HTERT RPE-1 (cell line): Measurements from ENCODE around the gene NAV2.

ENCODE experiments used
- in situ Hi-C: fragments of 300-500 bp; cut with MboI; formaldehyde crosslinking; loops from 4 replicates; pipeline ENCODE4 v1.14.3; 2020; ENCODE audit warnings: low sequenced_read_pairs

Gene NAV2

DNA sequence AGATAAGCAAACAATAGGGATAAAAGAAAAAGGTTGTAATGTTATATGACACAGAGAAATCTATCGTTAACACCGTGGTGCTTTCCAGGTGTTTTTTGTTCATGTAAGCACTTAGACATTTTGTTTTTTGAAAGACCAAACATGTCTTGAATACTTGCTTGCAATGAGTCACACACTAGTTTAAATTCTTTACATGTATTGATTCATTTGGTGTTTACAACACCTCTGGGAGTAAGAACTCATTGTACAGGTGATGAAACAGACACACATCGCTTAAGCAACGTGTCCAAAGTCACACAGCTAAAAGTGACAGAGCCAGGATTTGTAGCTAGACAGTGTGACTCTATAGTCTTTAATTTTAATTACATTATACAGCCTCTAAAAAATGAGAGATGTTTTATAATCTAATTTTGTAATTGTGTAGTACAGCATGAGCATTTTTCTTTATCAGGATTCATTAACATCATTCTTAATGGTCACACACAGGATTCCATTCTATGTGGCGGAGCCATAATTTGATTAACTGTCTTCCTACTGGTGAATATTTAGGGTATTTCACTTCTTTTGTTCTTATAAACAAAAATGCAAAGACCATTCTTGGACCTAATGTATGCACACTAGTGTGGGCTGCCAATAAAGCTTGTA, 298.8 kb downstream of the NAV2 start:
- in situ Hi-C loops, result no loop called here

- in situ Hi-C loops, result no loop called here
Observed at GRCh38 chr11:20013346-20014066, 300.9 kb downstream of the NAV2 start.

- in situ Hi-C loops, result no loop called here
Observed at GRCh38 chr11:20014067-20014402, 301.4 kb downstream of the NAV2 start.

DNA sequence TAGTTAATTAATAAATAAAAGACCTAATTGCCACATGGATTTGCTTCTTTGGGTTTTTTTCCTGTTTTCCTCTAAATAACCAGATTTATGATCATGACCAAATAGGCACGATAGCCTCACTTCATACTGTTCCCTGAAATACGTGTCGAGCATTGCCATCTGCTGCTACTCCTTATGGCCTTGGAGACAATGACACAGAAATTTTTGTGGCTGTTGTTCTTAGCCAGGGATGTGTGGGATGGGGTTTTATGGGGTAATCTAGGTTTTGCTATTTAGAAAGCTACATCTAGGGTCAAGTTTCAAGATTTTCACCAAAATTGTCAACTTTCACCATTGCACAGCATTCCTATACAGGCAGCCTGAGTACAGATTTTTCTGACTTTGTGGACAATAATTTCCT, 302.5 kb downstream of the NAV2 start:
- in situ Hi-C loops, result no loop called here

GRCh38 chr11:20015529-20016427, 303.1 kb downstream of the NAV2 start:
- in situ Hi-C loops, result no loop called here

DNA sequence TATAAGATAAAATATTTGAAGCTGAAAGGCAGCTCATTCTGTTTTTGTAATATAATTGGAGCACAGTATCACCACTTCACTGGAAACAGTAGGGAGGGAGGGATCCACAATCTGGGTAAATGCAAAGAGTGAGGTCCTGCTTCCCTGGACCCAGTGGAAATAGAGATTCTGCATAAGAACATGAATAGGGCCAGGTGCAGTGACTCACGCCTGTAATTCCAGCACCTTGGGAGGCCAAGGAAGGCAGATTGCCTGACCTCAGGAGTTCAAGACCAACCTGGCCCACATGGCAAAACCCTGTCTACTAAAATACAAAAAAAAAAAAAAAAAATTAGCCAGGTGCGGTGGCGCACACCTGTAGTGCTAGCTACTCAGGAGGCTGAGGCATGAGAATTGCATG, 303.9 kb downstream of the NAV2 start:
- in situ Hi-C loops, result no loop called here

DNA sequence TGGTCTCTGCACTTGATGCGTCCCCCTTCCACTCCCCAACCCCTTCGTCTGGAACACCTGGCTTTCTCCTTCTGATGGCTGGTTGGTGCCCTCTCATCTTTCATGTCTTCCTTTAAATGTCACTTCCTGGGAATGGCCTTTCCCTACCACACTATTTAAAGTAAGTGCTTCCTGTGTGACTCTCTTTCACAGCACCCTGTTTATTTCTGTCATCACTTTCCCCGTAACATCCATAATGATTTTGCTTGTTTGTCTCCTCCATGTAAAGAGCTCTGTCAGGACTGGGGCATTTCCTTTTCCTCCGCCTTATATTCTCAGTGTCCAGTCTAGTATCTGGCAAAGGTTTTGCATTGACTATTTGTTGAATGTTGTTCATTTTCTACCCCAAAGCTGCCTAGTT, 304.7 kb downstream of the NAV2 start:
- in situ Hi-C loops, result no loop called here

DNA sequence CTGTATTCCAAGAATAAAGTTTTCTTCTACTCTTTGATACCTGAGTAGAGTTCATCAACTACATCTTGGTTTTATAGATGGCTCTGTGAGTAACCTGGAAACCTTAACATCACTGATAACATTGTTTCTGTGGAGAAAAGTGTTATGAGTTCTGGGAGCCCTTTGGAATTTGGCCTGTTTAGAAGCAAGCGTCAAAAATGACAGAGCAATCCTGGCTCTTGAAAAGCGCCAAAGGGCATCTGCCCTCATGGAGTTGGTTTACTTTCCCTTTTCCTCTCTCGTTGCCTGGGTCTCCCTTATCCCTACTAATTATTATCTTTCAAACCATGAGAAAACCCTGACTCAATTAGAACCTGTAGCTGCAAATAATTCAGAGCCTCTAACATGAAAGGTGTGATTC, 307.6 kb downstream of the NAV2 start:
- in situ Hi-C loops, result no loop called here

DNA sequence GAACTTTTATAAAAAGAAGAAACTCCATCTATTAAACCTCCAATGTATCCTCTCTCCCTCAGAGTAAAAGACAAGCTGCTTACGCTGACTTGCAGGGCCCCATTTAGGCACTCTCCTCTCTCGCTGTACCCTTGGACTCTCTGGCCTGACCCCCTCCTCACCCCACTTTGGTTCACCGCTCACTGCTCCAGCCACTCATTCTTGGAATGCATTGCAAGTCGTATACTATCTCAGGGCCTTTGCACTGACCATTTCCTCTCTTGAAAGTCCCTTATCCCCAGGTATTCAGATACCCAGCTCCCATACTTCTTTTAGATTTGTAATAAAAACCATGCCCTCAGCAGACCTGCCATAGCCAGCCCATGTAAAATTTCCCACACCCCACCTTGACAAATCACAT, 308.1 kb downstream of the NAV2 start:
- in situ Hi-C loops, result no loop called here

DNA sequence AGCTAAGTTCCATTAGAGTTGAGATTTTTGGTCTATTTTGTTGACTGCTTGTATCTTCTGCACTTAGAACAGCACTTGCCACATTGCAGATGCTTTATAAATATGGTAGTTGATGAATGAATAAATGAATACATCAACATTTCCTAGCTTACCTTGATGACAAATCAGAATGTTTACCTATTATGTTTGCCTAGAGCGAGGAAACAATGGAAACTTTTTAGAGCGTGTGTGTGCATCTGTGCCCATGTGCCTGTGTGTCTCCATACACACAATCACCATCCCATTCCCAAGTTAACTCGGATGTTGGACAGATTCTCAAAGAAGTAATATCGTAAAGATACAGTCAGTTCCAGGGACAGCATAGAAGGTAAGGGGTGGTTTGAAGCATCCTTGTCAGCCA, 308.6 kb downstream of the NAV2 start:
- in situ Hi-C loops, result no loop called here

- in situ Hi-C loops, result no loop called here
Observed at GRCh38 chr11:20021771-20022362, 309.2 kb downstream of the NAV2 start.

DNA sequence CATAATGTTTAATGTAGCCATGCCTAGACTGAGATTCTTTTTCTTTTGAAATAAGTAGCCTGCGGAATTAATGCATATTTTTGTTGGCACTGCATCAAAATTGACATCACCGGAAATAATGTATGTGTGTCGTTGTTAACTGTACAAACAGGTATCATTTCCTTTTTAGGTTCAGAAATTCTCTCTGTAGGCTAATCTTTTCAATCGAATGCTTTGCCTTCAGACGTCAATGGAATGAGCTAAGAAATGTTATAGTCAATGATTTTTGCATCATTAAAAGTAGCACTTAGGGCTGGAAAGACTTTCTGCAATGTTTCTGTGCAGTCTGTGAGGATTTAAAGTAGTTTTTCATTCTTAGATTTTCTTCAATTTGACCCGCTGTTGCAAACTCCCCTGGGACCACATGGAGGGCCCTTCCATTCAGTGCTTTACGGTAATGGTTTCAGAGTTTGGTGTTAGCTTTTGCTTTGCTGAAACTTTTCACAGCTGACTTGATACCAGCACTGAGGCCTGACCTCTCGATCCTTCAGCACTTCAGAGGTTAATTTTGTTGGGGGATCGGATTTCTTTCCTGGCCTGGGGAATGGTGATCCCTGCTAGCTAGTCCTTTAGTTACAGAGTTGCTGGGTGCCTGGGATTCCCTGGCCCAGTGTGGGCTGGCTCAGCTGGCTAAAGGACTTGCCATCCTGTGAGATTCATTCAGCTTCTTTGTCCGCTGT, 309.9 kb downstream of the NAV2 start:
- in situ Hi-C loops, result no loop called here

DNA sequence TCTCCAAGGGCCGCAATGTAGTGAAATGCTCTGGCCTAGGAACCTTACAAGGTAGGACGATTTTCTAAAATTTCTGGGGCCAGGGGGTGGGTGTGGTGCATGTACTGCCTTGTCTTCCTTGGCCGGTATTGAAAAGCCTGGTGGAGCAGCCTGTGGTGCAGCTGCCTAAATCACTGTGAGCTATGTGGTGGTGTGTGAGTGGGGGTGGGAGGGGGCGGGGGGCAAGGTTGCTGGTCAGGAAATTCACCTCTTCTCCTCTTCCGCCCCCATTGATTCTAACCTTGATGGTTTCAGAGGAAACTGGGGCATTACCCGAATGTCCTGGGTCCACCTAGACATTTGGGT, 310.4 kb downstream of the NAV2 start:
- in situ Hi-C loops, result no loop called here

DNA sequence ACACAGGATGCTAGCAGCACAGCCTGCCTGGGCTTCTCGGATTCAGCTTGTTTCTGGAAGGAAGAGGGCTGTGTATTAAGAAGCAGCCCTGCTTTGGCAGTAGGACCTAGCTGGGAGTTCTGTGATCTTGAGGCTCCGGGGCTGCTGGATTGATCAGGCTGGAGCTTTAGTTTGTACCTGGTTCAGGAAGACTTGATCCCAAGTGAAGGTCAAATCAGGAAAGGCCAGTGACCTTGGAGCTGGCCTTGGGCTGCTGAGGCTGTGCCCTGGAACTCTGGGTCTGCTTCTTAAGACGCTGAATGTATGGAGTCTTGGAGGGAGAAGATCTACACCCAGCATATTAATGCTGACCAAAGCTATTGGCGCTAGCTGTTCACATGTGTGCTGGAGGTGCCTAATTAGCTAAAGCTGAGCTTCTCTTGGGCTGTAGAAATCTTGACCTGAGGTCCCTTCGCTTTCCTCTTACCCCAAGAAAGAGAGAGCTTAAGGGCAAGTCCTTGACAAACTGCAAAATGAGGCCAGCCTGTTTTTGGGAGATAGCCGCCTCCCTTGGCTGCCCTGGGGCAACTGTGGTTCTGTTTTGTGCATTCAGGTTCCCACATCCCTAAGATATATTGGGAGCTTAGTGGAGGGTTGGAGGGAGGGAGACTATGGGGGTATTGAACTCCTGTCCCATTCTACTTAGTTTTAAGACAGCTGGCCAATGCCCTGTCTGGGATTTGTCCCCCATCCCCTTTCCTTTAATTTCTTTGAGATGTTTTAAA, 311.7 kb downstream of the NAV2 start:
- in situ Hi-C loops, result no loop called here

- in situ Hi-C loops, result no loop called here
Observed at GRCh38 chr11:20025332-20025840, 312.7 kb downstream of the NAV2 start.

DNA sequence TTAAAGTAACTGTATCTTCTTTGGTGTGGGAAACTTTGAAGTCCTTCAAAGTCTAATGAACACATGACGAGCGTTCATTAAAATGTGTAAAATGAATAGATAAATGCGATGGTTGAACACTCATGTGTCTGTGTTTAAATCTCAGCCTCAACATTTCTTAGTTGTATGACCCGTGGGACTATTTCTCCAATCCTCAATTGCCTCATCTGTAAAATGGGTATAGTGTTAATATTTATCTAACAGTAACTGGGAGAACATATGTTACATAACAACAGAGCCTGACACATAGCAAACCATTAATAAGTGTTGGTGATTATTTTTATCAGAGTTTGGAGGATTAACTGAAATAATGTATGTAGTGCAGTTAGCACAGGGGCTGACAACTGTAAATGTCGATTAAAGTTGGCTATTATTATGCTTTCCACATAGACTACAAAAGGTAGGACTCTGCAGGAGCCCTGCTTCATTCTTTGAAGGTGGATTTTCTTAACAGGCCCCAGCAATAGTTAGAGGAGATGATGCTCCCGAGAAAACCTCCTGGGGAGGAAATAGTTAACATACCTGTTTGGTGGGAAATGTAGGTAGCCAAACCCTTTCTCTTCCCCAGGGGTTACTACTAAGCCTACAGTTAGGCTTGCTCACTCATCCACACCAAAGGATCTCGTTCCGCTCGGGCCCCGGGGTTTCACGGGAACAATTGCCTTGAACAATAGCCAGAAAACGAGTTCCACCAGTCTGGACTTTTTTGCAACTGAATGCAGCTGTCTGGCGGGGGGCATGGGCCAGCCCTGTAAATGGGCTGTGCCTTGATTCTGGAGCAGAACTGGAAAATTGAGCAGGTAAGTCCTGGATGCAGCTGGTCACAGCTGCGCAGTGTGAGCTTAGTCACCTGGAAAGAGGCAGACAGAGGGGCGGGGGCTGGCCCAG, 314.3 kb downstream of the NAV2 start:
- in situ Hi-C loops, result no loop called here

DNA sequence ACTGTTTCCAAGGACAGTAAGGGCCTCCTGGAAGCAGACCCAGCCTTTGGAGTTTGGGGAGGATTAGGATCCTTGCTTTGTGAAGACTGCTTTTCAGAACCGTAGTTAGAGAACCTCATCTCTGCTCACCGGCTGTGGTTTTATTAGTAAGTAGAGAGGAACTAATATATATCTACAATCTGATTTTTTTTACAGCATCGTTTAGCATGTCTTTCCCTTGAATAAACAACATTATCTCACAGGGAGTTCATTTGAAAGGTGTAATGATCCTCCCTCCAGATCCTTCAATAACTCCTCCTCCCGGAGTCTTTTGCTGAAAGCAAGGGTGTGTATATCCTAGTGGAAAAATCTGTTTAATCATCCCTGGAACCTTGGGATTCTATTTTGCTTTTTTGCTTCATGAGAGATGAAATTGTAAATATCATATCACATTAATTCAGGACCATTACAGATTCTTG, 314.9 kb downstream of the NAV2 start:
- in situ Hi-C loops, result no loop called here

DNA sequence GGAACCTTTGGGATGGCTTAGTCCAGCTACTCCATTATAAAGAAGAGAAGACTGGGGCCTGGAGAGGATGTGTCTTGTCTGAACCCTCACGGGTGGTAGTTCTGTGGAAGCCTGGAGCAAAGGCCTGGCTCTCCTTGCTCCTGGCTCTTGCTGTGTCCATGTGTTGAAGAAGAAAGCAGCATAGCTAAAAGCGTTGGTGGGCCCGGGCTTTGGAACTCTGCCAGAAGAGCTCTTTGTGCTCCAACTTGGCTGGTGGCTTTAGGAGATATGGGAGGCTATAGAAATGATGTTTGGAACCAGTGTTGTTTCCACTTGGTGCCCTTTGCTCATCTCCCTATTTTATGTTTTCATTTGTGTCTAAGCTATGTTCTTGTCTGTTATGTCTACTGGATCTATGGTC, 316.6 kb downstream of the NAV2 start:
- in situ Hi-C loops, result no loop called here

DNA sequence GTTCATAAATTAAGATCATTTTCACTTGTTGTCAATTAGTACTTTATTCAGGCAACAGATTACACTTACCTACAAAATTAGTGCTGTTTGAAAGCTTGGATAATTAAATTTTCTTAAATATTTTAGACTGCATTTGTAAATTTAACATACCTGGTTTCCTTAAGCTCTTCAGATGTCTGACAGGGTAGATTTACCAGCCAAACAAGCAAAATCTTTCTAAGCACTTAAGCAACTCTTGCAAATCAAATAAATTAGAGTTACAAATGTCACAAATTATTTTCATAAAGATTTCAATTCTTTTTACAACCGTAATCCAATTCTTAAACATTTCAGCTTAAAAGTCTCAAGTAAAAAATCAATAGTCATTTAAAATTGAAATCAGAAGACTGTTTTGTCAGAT, 317.8 kb downstream of the NAV2 start:
- in situ Hi-C loops, result no loop called here
